ENCODE data around the gene MIOX. TPM values are rescaled to one million over a fixed set of nuclear protein-coding genes. Genes with fewer than 3 reads are reported as not detected.
"Not testable (repeated sequence)": the region's sequence is repeated elsewhere in the genome, so short reads cannot be mapped to it uniquely, and the experiment has no call there.

Gene MIOX
- polyA plus RNA-seq, 3 donors, result 2.4 to 13.6 (median 3.0) TPM

GRCh38 chr22:50504369-50505211, 17.9 kb downstream of the MIOX start:
- DNase-seq (ENCODE audit: extremely low read depth in 1 of 11, low read depth in 9 of 11, low spot score in 4 of 11), result no peak

DNA sequence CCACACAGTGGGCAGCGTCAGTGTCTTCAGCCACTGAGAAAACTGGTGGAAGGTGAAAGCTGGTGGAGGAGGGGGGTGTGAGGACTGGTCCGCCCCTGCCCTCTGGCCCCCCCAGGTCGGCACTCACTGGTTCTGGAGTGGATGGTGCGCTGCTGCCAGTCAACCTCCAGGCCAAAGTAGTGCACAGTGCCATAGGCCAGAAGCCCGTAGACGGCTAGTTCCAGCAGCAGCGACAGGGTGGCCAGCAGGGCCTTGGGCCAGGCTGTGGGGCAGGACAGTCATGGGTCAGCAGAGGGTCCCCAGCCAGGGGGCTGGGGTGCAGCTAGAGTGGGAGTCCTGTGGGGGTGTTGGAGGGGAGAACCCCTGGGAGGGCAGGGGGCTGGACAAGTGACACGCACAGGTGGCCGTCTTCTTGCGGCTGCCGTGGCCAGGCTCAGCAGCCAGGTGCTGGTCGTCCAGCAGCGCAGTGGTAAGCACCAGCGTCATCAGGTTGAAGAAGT, 18.7 kb downstream of the MIOX start:
- DNase-seq (ENCODE audit: extremely low read depth in 1 of 11, low read depth in 9 of 11, low spot score in 4 of 11), result no peak

- DNase-seq (ENCODE audit: extremely low read depth in 1 of 11, low read depth in 9 of 11, low spot score in 4 of 11), result no peak
These were observed 19.3 kb downstream of the MIOX start for GRCh38 chr22:50505776-50506610.

DNA sequence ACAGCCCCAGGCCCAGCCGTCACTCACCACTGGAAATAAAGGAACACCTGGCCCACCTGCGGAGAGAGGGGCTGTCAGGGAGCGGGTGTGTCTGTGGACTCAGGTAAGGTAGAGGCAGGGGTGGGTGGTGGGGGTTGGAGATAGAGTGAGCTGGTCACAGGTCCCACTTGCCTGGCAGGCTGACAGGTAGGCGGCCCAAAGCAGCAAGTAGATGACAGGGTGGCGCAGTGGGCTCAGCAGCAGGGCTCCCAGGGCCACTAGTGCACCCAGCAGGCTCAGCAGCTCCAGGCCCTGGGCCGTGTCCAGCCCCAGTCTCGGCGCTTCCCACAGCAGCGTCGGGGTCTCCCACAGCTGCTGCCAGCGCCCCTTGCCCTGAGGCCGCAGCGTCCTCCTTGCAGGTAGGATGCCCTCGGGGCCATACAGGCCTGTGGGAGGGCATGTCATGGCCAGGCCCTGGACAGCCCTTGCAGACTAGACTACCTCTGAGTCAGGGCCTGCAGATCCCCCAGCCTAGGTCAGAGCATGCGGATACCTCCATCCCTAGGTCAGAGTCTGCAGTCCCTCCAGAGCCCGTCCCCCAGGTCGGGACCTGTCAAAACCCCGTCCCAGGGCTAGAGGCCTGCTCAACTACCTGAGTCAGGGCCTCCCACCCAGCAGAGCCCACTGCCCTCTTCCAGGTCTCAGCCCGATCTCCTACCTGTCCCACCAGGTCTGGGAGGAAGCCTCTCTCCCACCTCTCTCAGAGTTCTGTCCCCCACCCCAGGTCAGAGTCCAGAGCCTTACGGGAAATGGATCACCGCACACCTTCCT, 20.2 kb downstream of the MIOX start:
- no peak for DNase-seq (ENCODE audit: extremely low read depth in 1 of 11, low read depth in 9 of 11, low spot score in 4 of 11)

- no peak for DNase-seq (ENCODE audit: extremely low read depth in 1 of 11, low read depth in 9 of 11, low spot score in 4 of 11)
These were observed 20.8 kb downstream of the MIOX start, which contains the start of gene LMF2 for GRCh38 chr22:50507421-50507990. TSS of gene LMF2 (minus strand) at chr22:50507702. CDS start at chr22:50507675, 27 bp downstream.

DNA sequence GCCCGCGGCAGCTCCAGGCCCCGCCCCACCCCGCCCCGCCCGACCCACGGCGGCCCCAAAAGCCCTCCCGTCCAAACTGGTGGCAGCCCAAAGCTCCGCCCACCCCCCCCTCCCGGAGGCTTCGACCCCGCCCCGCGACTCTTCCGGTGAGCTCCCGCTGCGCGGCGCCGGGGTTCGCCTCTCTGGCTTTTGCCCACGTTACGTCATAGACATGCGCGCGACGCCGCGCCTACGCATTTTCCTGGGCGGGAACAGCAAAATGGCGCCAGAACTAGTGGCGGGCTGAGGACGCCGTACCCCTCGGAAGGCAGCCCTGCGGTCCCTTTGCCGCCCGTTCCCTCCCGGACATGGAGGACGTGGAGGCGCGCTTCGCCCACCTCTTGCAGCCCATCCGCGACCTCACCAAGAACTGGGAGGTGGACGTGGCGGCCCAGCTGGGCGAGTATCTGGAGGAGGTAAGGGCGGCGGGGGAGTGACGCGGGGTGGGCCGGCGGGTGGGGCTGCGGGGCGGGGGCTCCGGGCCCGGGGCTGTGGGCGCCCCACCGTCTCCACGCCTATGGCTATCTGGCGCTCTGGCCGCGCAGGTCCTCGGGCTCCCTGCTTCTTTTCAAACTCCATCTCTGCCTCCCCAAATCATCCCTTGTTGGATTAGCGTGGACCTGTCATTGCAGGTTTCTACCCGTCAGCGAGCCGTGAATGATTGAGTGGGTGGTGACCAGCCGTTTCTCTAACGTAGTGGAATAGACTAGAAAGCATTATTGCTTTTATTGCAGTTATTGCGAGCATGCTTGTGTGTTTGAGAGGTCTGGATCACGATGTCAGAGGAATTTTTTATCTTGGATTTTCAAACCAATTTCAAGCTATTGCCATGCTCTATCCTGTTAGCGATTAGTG, 21.6 kb downstream of the MIOX start, which contains the start of gene NCAPH2:
Gene NCAPH2 (plus strand): TSS at position 234 of the 894 bp plus-strand sequence. CDS start 114 bp downstream, at position 348.
- DNase-seq (ENCODE audit: extremely low read depth in 1 of 11, low read depth in 9 of 11, low spot score in 4 of 11), result peak; percentile 92 to 99 (median 96)

- DNase-seq (ENCODE audit: extremely low read depth in 1 of 11, low read depth in 9 of 11, low spot score in 4 of 11), result no peak
These were observed 22.2 kb downstream of the MIOX start for GRCh38 chr22:50508897-50509296.

DNA sequence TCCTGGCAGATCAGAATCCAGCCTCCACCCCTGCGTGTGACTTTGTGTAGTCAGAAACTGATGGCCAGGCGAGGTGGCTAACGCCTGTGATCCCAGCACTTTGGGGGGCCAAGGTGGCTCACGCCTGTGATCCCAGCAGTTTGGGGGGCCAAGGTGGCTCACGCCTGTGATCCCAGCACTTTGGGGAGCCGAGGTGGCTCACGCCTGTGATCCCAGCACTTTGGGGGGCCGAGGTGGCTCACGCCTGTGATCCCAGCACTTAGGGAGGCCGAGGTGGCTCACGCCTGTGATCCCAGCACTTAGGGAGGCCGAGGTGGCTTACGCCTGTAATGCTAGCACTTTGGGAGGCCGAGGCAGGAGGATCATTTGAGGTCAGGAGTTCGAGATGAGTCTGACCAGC, 26.5 kb downstream of the MIOX start:
- no peak for DNase-seq (ENCODE audit: extremely low read depth in 1 of 11, low read depth in 9 of 11, low spot score in 4 of 11)

- DNase-seq (ENCODE audit: extremely low read depth in 1 of 11, low read depth in 9 of 11, low spot score in 4 of 11), result no peak
These were observed 29.4 kb downstream of the MIOX start for GRCh38 chr22:50516068-50516467.

DNA sequence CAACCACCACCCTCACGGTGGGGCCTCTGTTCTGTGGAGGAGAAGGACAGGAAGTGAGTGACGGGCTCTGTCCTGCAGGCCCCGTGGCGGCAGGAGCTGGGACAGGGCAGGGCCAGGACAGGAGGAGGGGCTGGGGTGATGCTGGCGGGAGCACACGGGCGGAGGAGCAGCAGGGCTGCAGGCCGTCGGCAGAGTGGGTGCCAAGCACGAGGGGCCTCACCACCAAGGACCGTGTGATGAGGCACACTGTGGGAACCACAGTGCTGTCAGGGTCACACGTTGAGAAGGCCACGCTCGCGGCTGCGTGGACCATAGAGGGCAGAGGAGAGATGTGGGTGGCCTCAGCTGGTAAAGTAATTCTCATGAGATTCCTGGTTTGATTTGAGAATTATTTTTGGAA, 30.2 kb downstream of the MIOX start:
- no peak for DNase-seq (ENCODE audit: extremely low read depth in 1 of 11, low read depth in 9 of 11, low spot score in 4 of 11)

- DNase-seq (ENCODE audit: extremely low read depth in 1 of 11, low read depth in 9 of 11, low spot score in 4 of 11), result no peak
These were observed 31.0 kb downstream of the MIOX start for GRCh38 chr22:50517495-50518260.

DNA sequence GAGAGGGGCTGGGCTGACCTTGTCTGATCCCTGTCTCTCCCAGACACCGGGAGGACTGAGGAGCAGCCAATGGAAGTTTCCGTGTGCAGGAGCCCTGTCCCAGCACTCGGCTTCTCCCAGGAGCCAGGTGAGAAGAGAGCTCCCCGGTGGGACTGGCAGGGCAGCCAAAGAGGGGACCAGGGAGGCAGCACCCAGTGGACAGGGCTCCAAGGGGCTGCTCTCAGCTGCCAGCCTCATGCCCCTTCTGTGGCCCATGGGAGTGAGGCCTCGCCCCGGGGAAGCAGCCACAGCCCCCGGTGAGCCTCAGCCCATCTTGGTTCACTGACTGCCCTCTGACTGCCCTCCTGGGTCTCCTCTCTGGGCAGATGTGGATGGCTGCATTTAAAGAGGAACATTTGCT, 31.9 kb downstream of the MIOX start:
- DNase-seq (ENCODE audit: extremely low read depth in 1 of 11, low read depth in 9 of 11, low spot score in 4 of 11), result no peak

DNA sequence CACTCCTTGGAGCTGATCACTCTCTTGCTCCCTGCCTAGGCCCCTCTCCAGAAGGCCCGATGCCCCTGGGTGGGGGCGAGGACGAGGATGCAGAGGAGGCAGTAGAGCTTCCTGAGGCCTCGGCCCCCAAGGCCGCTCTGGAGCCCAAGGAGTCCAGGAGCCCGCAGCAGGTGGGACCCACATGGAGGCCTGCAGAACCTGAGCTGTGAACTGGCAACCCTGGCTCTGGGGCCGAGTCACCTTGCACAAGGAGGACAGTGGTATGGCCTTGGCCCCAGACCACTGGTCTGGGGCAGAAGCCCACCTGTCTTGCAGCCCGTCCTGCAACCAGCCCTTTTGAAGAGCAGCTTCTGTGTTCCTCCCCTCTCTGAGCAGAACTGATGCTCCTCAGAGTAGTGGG, 32.5 kb downstream of the MIOX start:
- no peak for DNase-seq (ENCODE audit: extremely low read depth in 1 of 11, low read depth in 9 of 11, low spot score in 4 of 11)

DNA sequence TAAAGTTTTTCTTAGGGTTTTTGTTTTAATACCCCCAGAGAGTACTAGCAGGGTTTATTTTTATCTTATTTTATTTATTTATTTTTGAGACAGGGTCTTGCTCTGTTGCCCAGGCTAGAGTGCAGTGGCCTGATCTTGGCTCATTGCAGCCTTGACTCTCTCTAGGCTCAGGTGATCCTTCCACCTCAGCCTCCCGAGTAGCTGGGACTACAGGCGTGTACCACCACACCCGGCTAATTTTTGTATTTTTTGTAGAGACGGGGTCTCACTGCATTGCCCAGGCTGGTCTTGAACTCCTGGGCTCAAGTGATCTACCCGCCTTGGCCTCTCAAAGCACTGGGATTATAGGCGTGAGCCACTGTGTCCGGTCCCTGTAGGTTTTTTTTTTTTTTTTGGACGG, 33.5 kb downstream of the MIOX start:
- DNase-seq (ENCODE audit: extremely low read depth in 1 of 11, low read depth in 9 of 11, low spot score in 4 of 11), result not testable (repeated sequence)

DNA sequence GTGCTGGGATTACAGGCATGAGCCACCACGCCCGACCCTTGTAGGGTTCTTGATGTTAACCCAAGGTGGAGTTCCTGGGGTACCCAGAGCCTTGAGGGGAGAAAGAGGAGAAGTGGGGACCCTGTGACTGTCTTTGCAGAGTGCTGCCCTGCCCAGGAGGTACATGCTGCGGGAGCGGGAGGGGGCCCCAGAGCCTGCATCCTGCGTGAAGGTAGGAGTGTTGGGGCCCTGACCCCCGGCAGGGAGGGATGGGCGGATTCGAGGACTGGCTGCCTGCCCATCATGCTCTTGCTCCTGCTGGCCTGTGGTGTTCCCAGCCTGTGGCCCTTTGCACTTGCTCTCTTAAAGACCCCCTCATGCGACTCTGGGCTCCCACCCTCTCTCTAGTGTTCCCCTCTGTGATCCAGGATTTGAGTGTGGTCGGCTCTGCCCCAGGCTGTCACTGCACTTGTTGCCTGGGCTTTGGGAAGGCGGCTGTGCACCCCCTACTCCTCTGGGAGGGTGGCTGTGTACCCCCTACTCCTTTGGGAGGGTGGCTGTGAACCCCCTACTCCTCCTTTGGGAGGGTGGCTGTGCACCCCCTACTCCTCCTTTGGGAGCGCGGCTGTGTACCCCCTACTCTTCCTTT, 34.3 kb downstream of the MIOX start:
- DNase-seq (ENCODE audit: extremely low read depth in 1 of 11, low read depth in 9 of 11, low spot score in 4 of 11), result no peak

GRCh38 chr22:50521710-50522109, 35.1 kb downstream of the MIOX start:
- no peak for DNase-seq (ENCODE audit: extremely low read depth in 1 of 11, low read depth in 9 of 11, low spot score in 4 of 11)

Measured in renal cortex interstitium (tissue), 11 donors.